Activated T-cell treated with anti-CD3 and anti-CD28 coated beads, Interleukin-2, amount 50 U/mL, for 1 hour (primary cell): ENCODE data around the gene ACAA2.

Source experiments
- DNase-seq: peaks from one replicate; pipeline ENCODE4 v3.0.0-alpha.2; 2020

The ACAA2 gene, protein sequence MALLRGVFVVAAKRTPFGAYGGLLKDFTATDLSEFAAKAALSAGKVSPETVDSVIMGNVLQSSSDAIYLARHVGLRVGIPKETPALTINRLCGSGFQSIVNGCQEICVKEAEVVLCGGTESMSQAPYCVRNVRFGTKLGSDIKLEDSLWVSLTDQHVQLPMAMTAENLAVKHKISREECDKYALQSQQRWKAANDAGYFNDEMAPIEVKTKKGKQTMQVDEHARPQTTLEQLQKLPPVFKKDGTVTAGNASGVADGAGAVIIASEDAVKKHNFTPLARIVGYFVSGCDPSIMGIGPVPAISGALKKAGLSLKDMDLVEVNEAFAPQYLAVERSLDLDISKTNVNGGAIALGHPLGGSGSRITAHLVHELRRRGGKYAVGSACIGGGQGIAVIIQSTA

DNA sequence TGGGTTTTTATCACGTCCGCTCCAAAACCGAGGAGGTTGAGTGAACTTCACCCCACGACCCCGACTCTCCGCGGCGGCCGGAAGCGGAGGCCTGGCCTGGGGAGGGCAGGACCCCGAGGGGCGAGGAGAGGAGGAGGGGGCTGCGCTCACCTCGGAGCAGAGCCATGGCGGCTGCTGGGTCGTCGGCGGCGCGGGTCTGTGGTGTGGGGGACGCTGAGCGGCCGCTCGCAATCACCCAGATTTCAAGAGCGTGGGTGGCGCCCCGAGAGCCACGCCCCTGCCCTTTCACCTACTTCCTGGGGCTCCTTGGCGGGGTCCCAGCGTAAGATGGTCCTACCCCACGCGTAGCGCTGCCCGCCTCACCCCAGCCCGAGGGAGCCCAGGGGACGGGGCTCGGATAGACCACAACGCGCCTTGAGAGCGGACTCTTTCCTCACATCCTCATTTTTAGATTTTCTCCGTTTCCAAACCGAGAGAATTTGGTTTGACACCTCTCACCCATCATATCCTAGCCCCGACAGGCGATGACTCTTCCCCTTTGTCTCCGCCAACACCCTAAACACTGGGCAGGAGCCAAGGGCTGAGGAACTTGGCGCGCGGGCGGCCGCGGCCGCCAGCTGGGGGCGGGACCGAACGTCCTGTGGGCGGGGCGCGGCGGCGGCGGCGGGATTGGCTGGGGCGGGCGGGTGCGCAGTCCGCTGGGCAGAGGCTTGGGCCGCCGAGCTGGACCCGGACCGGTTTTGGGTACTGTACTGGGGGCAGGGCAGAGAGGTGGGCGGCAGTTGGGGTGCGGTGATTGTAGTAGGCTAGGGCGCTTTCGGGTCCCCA lies at the start of gene ACAA2:
ACAA2 (minus strand) TSS at position 215 of the 828 bp plus-strand sequence; CDS start at position 166, 49 bp downstream.
- DNase-seq, result peak; percentile 85

DNA sequence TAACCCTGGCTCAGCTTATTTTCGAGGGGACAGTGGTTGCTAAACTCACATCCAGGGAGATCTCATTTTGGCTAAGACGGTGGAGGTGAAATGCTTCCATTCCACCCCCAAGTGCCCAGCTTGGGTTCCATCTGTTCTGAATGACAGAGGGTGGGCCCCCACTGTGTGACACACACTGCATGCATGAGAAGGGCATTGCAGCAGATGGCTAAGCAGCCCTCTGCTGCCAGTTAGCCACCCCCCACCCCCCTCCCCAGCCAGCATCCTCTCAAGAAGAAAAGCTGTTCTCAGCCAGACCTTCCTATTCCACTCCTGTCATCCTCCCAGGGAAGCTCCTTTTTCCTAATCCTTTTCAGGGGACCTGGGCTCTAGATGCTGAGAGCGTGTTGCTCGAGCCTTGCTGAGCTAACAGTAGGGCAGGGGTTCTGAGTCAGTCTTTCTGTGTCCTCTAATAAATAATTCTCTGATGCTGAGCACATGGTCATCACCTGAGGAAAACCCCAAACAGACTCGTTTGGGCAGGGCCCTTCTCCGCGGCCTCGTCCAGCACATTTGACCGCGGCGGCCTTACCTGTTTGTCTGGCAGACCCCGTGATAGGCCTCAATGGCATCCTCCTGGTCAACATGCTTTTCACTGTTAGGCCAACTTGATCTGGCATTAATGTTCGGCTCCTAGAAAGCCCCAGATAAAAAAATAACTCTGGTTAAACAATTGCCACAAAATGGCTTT lies 49.5 kb upstream of the ACAA2 start:
- DNase-seq, result no peak

DNA sequence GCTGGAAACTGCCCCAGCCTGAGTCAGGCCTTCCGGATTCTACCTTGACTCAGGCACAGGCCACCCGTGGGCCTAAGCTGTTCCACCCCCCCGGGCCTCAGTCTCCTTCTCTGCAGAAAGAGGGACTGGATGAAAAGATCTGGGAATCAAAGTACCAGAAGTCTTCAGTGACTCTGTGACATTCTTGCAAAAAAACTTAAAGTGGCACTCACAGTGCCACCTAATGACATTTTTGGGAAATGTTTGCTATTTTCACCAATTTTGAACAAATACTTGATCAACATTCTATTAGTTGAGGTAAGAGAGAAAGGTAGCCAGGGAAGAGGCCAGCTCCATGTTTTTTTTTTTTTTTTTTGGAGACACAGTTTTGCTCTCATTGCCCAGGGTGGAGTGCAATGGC lies 48.3 kb upstream of the ACAA2 start:
- no peak for DNase-seq

DNA sequence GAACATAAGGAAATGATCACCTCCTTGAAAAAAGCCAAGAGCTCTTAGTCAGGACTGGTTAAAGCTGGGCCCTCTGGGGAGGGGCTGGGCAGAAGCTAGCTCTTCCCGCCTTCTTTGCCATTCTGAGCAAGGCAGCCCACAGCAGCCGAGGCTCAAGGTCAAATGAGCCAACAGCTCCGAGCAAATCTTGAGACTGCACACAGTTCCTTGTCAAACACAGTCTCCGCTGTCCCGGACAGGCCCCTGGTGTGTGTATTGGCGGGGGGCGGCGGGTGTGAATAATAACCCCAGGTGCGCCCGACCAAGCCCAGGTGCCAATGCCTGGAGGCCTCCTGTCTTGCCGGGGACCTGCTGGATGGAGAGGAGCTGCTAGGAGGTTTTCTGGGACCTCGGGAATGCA lies 46.4 kb upstream of the ACAA2 start:
- no peak for DNase-seq

GRCh38 chr18:49859021-49859359 lies 45.7 kb upstream of the ACAA2 start:
- no peak for DNase-seq

DNA sequence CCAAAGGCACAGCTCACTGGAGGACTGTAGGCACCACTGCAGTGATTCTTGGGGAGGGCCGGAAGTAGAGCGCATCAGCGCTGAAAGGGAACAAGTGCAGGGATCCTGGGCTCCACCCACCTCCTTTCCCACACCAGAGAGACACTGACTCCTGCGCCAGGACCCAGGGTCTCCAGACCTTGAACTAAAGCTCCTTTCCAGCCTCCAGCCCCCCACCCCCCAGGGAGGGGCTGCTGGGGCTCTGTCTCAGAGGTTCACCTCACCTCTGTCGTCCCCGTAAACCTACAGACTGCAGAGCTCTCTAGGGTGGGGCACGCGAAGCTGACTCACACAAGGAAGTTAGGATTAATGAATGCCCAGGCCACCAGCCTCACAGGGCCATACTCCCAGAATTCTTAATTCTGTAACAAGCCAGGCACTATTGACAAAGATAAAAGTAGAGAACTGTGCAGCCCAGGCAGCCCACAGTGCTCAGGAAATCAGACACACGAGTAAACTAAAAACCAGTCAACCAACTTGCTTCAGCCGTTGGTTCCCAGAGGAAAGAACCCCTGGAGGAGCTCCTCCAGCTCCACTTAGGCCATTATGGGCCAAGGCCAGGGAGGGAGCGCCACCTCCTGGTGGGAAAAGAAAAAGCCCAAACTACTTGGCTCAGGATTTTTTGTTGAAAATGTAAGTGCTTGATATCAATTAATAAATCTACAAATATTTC lies 45.1 kb upstream of the ACAA2 start:
- peak; percentile 62 for DNase-seq

DNA sequence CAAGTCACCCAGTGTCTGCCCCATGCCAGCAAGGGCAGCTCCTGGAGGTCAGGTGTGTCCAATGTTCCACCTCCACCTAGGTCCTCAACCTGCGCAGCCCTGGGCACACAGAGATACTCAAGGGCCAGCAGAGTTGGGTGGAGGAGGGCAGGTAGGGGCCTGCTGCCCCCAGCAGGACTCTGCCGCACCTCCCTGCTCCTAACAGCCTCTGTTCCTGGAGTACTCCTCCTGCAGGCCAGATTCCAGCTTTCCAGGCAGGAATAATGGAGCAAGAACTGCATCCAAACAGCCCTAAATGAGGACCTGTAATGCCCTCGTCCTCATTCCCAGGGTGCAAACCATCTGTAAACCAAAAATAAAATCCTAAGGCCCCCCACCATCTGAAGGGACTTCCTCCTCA lies 44.4 kb upstream of the ACAA2 start:
- no peak for DNase-seq

DNA sequence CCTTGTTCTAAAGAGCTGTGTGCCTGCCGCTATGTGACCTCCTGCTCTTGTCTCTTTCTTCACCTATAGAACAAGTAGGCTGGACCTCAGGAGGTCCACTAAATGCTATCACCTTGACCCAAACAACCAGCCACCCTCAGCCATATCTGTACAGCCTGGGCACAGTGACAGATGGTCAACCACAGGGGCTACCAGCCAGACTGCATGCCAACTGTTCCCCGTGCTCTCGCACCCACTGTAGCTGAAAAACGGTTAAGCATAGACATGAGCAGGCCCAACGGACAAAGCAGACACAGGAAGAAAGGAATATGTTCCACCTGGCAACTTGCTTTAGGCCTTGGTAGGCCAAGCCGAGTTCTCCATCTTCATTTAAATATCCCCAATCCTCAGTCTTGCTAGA lies 43.2 kb upstream of the ACAA2 start:
- no peak for DNase-seq

- no peak for DNase-seq
Measured at GRCh38 chr18:49855711-49856415, 42.5 kb upstream of the ACAA2 start.

- DNase-seq, result no peak
Measured at GRCh38 chr18:49854681-49855080, 41.3 kb upstream of the ACAA2 start.

DNA sequence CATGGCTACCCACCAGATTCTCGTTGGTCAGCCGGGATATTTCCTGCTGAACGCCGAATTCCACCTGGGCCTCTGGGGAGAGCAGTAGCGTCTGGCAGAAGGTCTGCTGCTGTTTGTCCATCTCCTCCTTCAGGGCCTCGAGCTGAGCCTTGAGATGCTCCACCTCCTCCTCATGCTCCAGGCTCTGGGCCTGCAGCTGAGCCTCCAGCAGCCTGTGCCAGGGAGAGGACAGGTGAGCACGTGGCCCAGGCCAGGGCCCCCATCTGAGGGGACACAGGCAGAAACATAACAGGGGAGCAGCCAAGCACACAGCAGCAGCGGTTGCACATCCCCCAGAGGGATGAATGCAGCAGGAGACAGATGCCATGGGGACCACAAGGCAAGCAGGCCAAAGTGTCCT lies 40.1 kb upstream of the ACAA2 start:
- no peak for DNase-seq

DNA sequence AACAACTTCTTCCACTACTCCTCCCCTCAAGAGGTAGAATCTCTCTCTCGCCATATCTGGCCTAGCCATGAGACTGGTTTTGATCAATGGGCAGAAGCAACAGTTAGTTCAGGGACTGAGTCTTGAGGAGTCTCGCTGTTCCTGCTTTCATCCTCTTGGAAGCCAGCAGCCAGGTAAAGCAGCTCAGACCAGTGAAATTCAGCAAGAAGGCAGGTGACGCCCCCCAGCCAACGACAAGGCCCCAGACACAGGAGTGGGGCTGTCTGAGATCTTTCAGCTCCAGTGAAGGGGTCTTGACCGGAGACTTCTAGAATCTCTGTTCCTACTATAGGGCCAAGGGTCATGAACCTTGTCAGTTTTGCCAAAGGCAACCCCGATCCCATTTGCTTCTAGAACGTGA lies 39.7 kb upstream of the ACAA2 start:
- DNase-seq, result no peak

GRCh38 chr18:49851624-49852023 lies 38.3 kb upstream of the ACAA2 start:
- DNase-seq, result no peak

- no peak for DNase-seq
Measured at GRCh38 chr18:49850636-49851035, 37.3 kb upstream of the ACAA2 start.

DNA sequence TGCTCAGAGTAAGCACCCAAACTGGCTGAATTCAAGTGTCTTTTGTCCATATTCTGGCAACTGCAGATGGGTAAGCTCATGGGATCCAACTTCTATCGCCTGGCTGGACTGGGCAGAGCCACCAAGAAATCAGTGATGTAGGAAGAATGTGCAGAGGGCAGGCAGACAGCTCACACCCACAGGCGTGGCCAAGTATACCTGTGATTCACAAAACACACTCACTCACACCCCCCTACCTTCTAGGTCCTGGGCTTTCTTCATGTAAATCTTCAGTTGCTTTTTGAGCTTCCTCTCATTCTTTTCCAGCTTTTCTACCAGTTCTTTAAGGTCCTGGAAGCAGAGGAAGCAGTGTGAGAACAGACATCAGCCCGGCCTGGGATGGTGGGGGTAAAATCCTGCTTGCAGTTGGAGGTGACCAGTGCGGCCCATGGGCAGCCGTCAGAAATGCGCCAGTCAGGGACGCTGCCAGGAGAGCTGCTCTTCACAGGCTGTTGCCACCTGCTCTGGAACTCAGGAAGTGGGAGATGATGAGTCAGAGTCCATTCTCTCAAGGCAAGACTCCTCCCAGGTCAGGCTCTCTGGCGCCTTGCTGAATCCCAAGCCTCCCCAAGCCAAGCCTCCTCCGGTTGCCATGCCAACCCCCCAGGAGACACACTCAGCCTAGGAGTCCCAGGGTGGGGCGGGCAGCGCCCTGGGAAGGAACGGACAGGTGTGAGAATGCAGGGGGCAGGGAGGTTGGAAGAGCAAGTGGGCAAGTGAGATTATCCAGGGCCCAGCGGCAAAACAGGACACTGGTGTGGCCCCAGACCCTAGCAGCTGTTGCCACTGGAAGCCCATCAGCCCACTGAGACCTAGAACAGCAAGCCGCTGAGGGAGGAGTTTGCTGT lies 36.2 kb upstream of the ACAA2 start:
- no peak for DNase-seq

DNA sequence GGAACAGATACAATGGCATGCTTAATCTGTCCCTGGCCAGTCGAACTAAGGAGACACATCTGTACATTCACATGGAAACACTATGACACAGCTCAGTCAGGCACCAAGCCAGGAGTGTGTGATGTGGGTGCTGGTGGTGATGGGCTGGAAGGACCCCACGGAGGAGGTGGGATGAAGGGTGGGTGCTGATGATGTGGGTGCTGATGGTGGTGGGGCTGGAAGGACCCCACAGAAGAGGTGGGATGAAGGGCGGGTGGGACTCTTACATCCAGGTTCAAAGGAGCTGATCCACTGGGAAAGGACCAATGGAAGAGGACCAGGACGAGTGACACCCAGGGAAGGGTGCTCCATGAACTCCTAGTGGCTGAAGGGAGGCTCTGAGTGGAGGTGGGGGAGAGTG lies 34.8 kb upstream of the ACAA2 start:
- DNase-seq, result no peak

DNA sequence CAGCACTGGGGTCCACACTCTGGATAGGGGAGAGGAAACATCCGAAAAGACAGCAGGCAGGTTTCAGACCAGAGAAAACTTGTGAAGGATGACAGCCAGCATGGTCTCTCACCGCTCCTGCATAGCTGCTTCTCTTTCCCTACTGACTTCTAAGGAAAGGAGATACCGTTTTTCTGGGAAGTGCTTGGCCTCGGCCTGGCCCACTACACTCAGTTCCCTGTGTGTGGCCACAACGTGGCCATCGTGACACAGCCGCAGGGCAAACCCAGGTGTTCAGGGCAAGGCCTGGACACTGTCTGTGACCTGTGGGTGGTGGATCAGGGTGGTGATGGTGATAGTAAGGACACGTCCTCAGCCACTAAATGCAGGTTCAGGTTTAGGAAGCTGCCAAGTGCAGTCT lies 34.2 kb upstream of the ACAA2 start:
- no peak for DNase-seq

GRCh38 chr18:49846718-49847470 lies 33.6 kb upstream of the ACAA2 start:
- no peak for DNase-seq

DNA sequence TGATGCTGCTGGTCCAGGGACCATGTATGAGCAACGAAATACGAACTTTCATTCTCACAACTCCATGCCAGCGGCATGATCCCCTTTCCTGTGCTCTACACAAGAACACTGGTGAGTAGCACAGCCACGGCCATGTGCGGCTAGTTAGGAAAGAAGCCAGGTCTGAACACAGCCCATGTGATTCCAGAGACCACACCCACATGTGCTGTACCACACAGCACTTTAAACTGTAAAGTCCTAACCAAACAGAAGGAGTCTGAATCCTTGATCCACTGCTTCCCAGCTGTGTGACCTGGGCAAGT lies 33.0 kb upstream of the ACAA2 start:
- no peak for DNase-seq

- no peak for DNase-seq
Measured at GRCh38 chr18:49845629-49846360, 32.5 kb upstream of the ACAA2 start.
